OCI-LY7 (cell line): Measurements from ENCODE around the gene AHSA1.

Experiments
- CTCF ChIP-seq: fragments of 200-600 bp; sonication (generic); conservative IDR thresholded peaks from 2 replicates; pipeline ENCODE4 v1.5.1; 2014; ENCODE audit warnings: mild to moderate bottlenecking, antibody characterized with exemption, low read length, moderate library complexity, mixed read lengths
- EZH2phosphoT487 ChIP-seq: fragments of 200-600 bp; sonication (generic); IDR thresholded peaks from 2 replicates; pipeline ENCODE4 v1.6.1; 2018; ENCODE audit warnings: low read depth, borderline replicate concordance, mild to moderate bottlenecking, mixed run types, antibody characterized with exemption, low read length, moderate library complexity, mixed read lengths

GRCh38 chr14:77436042-77436441 is 21.9 kb upstream of the AHSA1 start:
- TF ChIP-seq EZH2phosphoT487 = no peak
- TF ChIP-seq CTCF = no peak
